ENCODE results near the gene PDE4DIP.
"Not testable (repeated sequence)": the region's sequence is repeated elsewhere in the genome, so short reads cannot be mapped to it uniquely, and the experiment has no call there.

Gene PDE4DIP

DNA sequence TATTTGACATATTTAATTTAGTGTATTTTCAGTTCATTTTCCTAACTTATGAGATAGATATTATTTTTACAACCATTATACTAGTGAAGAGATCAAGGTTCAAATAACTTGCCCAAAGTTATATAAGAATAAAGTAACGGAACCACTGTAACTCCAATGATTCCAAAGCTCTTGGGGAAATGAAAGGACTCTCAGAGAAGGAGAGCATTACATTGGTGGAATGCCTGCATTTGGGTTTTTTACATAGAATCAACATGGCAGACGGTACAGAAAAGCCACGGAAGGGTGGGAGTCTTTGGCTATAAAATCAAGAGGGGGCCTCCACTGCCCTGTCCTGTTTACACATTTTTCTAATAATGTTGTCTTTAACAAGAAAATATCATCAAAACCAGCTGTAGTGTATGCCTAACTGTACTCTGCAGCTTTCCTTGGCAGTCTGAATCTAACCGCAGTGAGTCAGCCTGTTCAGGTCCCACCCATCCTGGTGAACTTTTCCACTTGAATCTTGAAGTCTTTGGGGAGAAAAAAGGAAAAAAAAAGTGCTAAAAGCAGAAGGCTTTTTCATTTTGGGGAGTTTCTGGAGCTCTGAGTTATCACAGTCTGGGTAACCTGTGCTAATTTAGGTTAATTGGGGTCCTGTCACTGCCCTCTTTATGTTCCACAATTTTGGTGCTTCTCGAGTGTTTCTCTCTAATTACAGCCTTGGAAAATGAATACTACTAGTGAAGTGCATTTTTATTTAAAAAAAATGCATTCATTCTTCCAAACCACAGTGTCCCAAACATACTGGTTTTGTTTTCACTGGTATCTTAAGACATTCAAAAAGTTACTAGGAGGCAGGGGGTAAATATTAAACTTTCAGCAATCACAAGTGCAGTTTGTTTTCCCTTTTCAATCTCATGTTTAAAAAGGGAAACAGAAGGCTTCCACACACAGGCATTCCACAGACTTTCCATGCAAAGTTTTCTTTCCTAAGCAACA is 30.5 kb downstream of the PDE4DIP start:
- not testable (repeated sequence) for DNase-seq

DNA sequence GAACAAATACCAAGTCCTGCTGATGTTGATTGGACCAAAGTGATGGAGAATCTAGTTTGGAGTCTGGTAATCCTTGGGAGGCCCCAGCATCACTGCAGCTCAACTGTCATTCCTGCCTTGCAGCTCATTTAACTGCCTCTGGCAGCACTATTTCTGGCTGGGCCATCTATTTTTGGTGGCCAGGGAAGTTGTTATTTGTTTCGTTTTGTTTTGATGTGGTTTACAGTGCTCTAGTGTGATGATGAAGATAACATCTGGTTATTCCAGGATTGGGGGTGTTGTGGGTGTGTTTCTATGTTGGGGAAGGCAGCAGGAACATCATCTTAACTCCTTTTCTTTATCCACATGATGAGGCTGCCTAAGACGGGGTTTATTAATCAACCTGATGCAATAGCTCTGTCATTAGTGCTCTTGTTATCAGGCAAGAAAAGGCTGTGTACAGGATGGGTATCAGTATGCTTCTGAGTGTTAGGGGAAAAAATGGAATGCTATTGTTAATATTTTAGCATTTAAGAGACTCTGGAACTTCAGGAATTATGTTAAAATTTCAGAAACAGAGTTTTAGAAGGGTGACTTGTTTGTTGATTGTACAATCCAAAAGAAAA is 35.7 kb downstream of the PDE4DIP start:
- not testable (repeated sequence) for DNase-seq

DNA sequence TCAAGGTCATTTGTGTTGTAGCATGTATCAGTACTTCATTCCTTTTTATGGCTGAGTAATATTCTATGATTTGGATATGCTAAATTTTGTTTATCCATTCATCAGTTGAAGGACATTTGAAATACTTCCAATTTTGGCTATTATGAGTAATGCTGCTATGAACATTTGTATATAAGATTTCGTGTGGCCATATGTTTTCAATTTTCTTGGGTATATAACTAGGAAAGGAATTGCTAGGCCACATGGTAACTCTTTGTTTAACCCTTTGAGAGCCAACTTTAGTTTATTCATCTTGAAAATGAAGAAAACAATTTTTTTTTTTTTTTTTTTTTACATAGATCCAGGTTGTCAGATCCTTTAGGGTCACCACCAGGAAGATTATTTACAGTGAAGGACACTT is 37.0 kb downstream of the PDE4DIP start:
- not testable (repeated sequence) for DNase-seq

DNA sequence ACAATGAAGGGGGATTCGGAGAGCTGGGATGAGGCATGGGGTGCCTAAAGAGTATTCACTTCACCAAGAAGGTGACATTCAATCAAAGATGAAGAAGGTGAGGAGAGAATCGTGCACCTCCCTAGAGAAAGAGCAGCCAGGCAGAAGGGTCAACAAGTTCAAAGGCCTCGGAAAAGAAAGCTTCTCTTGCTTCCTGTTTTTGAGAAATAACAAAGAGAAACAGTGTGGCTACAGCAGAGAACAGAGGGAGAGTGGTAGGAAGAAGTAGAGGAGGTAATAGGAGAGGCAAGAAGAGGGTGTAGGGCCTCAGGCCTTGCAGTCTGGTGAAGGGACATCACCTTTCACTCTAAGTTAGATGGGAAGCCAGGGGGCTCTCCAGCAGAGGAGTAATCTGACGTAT is 41.0 kb downstream of the PDE4DIP start:
- DNase-seq = not testable (repeated sequence)

DNA sequence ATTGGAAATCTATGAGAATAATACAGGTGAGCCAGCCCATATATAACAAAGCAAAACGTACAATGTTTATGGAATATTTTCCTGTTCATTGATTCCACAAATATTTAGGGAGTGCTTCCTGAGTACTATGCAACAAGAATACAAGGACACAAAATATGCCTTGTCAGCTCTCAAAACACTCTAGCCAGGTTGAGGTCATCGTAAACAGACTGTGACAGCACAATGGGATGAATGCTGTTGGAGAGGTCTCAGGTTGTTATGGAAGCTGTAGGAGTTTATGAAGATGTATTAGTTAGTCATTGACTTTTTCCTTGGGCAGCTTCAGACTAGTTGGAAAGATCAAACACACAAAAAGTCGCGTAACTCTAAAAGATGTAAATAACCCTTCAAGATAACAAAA is 42.1 kb downstream of the PDE4DIP start:
- not testable (repeated sequence) for DNase-seq

DNA sequence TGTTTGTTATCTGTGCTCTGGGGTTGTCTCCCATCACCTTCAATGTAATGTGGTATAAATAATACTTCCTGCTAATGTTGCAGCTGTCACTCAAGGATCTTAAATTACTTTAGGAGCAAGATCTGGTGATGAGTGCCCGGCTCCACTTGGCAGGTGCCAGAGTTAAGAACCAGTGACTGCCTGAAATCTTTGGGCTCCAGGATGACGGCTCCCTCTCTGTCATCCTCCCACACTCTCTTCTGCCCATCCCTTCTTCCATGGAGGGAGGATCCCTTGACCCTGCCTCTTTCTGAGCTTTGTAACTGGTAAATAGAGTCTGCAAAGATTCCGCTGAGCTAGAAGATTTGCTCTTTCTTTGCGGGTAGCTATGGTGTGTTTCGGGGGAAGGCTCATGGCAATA is 44.4 kb downstream of the PDE4DIP start:
- not testable (repeated sequence) for DNase-seq

DNA sequence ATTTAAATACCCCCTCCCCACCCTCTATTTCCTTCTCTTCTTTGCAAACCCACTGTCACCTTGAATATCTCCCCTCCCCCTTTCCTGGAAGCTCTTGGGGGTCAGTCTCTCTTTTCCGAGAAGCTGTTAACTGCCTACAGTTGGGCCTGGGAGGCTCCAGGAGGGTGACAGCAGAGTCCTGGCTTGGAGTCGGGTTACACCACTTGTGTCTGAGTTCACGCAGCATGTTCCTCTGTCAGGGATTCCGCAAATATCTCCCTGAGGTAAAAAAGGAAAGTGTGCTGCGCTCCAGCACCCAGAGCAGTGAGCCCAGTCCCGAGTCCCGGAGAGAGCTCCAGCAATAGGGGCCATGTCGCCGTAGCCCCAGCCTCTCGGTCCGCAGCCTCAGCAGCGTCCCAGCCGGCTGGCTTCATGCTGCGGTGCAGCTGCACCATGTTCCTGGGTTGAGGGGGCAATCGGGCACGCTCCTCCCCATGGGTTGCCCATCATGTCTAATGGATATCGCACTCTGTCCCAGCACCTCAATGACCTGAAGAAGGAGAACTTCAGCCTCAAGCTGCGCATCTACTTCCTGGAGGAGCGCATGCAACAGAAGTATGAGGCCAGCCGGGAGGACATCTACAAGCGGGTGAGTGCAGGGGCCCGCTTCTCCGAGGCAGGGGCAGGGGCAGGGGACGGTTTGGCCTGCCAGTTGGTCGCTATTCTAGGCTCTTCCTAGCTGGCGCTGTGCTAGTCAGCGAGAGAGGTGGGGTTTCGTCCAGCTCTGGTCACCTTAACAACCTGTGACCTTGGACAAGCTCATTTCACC is 45.2 kb downstream of the PDE4DIP start:
- not testable (repeated sequence) for DNase-seq

DNA sequence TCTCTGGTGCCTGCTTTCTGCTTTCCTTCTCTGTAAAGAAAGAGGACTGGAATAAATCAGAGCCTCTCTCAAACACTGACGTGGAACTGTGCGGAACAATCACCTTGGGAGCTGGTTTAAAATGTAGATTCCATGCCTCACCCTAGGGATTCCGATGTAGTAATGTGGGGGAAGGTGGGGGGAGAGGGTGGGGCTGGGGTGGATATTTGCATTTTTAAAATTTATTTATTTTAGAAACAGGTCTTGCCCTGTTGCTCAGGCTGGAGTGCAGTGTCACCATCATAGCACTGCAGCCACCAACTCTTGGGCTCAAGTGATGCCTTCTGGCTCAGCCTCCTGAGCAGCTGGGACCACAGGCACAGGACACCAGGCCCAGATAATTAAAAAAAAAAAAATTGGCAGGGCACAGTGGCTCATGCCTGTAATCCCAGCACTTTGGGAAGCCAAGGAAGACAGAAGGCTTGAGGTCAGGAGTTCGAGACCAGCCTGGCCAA is 45.9 kb downstream of the PDE4DIP start:
- DNase-seq = not testable (repeated sequence)

DNA sequence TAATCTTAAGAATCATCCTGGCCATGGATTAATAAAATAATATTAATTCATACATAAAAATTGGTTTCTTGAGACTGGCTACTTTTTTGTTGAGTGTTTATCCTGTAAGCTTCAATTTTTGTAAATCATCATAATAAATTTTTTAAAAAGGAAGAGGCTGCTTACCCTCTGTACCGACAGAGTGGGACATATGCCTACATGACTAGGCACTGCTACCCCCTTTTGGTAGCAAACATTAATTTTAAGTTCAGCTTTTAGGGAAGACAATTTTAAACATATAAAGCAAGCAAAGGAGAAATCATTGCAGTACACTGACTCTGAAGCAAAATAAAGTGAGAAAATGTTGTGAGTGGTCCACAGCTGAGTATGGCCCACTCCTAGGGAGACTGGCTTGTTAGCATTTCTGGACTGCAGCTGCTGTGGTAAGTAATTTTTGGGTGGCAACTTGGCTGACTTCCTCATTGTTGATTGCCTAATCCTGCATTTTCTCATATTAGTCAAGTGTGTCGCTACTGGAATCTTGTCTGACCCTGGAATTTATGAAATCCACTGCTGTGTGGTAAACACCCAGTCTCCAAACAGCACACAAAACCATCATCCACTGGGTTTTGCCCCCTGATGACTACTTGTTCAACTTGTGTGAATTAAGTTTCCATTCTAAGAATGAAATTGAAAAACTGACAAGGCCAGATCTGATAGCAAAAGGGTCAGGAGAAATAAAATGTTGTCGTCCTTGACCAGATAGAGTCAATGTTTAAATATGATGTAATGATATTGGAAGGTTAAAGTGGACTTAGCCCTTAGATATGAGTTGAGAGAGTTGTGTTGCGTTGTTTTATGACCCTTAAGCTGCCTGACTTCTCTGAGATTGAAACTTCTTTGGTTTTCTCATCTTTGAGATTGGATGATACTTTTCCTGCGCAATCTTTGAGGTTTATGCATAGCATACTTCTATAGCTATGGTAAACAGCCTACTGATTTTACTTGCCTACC is 50.4 kb downstream of the PDE4DIP start:
- not testable (repeated sequence) for DNase-seq

DNA sequence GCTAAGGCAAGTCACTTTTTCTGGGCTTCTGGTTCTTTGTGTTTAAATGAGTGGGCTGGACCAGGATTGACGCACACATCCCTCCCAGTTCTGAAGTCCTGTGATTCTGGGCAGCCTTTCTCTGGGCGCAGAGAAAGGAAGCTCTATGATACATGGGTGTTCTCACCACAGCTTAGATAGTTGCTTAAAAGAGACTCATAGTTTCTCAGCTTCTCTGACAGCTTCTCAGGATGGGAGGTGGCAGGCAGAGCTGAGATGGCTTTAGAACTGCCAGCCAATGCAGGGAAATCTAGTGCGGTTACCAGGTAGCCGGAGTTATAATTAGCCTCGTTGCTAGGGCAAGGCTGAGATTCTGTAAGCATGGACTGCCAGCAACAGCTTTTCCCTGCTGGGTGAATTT is 55.8 kb downstream of the PDE4DIP start:
- not testable (repeated sequence) for DNase-seq

DNA sequence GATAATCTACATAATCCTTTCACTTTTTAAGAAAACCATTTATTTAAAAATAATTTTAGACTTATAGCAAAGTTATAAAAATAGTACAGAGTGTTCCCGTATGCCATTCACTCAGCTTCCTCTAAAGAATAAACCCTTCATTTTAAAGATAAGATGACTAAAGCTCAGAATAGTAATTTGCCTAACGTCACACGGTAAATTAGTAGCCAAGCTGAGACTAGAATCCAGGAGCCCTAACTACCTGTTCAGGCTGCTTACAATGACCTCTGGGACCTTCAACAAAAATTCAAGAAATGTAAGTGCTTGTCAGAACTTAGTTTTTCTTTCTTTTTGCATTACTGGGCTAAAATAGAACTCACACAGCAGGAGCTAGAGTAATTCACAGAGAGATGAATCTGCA is 56.5 kb downstream of the PDE4DIP start:
- DNase-seq = not testable (repeated sequence)

DNA sequence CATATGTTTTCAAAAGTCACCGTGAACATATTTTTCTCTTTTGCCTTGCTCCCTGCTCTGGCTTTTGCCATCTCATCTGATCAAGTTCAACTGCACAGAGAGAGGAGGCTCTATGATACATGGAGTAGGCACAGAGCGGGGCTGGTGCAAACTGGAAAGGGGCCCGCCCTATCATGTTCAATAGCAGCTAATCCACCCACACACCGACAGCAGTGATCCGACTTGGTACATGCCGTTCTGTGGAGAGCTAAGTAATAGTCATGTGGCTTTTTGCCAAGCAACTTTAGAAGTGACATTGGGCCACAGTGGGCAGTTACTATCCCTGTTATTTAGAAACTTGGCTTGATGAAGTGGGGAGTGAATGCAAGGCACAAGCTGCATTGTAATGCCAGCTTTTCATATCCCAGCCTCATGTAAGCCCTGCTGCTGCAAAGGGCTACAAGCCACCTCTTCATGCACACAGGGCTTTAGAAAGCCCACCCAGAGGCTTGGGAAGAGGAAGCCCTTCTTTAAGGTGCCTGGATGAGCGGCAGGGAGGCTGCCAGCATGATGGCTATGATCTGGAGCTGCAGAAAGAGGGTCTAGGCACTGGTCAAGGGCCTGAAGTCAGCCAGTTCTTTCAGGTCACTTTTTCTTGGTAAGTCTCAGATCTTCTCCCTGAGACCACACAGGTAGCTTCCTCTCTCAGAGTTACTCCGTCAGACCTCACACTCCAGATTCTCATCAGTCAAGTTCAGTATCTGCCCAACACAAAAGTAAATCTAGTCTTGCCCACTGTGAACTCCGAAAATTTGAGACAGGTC is 57.1 kb downstream of the PDE4DIP start:
- DNase-seq = not testable (repeated sequence)

DNA sequence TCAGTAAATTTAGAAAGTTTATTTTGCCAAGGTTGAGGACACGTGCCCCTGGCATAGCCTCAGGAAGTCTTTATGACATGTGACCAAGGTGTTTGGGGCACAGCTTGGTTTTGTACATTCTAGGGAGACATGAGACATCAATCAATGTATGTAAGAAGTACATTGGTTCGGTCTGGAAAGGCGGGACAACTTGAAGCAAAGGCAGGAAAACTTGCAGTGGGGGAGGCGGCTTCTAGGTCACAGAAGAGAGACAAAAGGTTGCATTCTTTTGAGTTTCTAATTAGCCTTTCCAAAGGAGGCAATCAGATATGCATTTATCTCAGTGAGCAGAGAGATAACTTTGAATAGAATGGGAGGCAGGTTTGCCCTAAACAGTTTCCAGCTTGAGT is 57.7 kb downstream of the PDE4DIP start:
- not testable (repeated sequence) for DNase-seq

DNA sequence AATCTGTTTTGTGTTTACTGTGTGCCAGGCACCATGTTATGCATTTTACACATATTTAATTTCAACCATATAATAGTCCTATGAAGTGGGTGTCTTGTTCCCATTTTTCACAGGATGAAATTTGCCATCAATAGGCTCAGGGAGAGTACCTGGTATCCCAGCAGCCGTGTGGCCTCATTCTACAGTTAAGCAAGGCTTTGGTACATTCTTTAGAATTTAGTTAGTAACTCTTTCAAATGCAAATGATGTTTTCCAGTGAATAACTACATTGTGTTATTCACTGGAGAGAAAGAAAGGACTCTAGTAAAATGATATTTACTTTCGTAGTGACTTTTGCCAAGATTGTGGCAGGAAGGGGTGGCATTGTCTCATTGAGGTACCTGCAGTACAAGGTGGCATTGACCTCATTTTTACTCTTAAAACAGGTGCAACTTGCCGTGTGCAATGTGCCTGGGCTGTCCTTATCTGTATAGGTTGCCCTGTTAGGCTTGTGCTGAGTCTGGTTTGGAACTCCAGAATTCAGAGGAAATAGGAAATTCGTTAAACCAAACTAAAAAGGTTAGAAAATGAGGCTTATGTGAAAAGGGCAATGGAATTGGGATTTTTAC is 65.1 kb downstream of the PDE4DIP start:
- DNase-seq = not testable (repeated sequence)

DNA sequence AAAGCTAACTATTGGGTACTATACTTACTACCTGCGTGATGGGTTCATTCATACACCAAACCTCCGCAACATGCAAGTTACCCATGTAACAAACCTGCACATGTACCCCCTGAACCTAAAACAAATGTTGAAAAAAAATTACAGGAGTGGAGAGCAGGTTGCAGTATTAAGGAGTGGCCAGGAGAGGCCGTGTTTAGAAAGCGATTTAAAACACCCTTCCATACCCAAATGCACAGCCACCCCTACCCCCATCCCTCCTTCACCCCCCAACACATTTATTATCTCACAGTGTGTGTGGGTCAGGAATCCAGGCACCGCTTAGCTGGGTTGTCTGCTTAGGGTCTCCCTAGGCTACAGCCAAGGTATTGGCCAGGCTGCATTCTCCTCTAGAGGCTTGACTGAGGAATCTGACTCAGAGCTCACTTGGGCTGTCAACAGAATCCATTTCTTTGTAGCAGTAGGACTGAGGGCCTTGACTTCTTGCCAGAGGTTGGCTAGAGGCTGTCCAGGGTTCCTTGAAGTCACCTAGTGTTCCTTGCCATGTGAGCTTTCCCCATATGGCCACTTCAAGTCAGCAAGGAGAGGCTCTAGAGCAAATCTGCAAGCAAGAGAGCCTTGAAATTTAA is 67.2 kb downstream of the PDE4DIP start:
- DNase-seq = not testable (repeated sequence)

DNA sequence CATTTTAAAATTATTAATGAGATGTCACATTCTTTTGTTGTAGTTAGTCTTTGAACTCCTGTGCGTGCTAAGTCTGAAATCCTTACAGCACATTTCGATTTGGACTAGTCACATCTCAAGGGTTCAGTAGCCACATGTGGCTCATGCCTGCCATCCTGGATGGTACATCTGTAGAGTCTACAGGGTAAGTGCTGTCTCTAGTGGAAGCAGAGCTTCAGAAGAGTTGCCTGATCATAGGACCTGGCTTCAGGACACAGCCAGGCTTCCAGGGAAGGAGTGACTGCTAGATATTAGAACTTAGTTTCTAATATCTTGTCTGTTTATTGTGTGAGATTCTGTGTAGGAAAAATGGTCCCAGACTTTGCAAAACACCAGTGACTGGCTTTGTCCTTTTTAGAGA is 72.0 kb downstream of the PDE4DIP start:
- DNase-seq = not testable (repeated sequence)

DNA sequence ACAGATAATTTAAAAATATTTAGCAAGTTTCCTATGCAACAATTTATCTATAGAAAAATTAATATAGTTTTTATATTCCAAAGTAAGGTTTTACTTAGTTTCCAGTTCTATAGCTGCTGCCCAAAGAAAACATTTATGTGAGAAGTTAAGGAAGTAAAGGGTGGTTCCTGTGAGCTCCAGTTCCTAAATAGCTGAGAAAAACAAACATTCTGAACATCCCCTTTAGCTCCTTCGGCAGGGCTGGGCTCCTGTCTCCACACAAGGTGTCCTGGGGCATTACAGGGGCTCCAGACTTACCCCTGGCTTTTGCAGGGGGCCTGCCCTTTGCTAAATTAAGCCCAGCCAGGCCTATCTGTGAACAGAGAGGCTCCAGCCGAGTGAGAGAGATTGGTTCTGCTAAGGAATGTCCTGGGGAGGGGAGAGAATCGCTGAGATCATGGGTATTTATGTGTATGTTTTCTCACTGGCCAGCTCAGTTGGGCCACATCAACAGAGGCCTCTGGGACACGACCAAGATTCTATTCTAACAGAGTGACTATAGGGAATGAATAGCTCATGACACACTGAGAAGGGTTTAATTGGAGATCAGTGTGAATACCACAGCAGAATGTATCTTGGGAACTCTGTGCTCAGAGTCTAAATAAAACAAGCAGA is 72.6 kb downstream of the PDE4DIP start:
- not testable (repeated sequence) for DNase-seq

DNA sequence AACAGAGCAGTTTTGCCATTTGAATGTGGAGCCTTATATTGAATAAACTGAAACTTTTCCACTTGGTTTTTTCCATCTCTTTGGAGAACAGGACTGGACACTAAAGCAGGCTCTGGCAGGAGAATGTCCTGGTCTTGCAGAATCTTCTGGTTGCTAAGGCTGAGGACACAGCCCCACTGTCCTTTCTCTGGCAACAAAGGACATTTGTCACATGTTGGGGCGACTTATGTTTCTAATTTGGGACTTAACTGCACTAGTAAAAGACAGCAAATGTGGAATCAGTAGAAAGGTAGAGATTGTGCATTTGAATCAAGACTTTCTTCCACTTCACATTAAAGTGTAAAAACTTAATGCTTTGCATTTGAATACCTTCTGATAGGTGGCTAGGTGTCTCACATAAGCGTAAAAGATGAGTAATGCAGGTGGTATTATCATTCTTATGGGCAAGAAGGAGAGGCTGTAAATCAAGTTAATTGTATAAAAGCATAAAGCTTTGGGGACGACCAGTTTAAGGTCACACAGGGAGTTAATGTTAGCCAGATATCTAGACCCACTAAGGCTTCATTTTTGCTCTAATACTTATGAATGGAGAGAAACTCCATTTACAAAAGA is 74.7 kb downstream of the PDE4DIP start:
- DNase-seq = not testable (repeated sequence)

DNA sequence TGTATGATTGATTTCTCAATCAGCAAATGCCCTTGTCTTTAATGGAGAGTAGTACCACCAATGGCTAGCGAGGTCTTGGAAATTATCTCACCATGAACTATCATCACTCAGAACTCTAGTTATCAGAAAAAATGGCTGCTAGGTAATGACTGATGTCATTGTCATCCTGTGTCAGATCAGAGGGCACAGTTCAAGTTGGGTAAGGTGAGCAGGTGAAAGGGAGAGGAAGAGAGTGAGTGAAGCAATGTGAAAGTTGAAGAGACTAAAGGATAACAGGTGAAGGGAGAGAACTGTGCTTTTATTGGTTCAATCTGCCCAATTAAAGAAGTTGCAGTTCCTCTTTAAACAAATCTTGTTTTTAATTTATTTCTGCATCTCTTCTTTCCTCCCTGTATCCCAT is 76.8 kb downstream of the PDE4DIP start:
- DNase-seq = not testable (repeated sequence)
